Thymus (tissue), 11 donors: ENCODE data around the gene KLHL1. TPM values are rescaled to one million over a fixed set of nuclear protein-coding genes. Genes with fewer than 3 reads are reported as not detected.

Source experiments
- DNase-seq, 9 donors: peaks; one replicate each; pipeline ENCODE4 v3.0.0-alpha.2; 2013; ENCODE audit warnings: low spot score in 9 of 9, low read depth in 6 of 9, missing footprints in 1 of 9
- H3K27ac ChIP-seq, 2 donors: one replicate each; pipeline ENCODE4 v1.5.1; 2013; ENCODE audit warnings: control low read depth in 1 of 2, low read depth in 1 of 2, low read length in 1 of 2, mild to moderate bottlenecking in 1 of 2, moderate library complexity in 1 of 2
- H3K27me3 ChIP-seq, 2 donors: one replicate each; pipeline ENCODE4 v1.5.1; 2013; ENCODE audit warnings: low read length in 1 of 2; ENCODE audit not compliant: control insufficient read depth in 2 of 2, insufficient read depth in 1 of 2
- H3K36me3 ChIP-seq, 2 donors: one replicate each; pipeline ENCODE4 v1.5.1; 2013; ENCODE audit warnings: low read length in 1 of 2, mild to moderate bottlenecking in 1 of 2, moderate library complexity in 1 of 2; ENCODE audit not compliant: control insufficient read depth in 2 of 2, insufficient read depth in 2 of 2
- H3K4me1 ChIP-seq, 2 donors: one replicate each; pipeline ENCODE4 v1.5.1; 2013; ENCODE audit warnings: low read length in 2 of 2; ENCODE audit not compliant: control insufficient read depth in 2 of 2, insufficient read depth in 2 of 2
- H3K4me3 ChIP-seq, 2 donors: one replicate each; pipeline ENCODE4 v1.5.1; 2013; ENCODE audit warnings: low read length in 2 of 2, control low read depth in 1 of 2, mild to moderate bottlenecking in 1 of 2
- H3K9me3 ChIP-seq, 2 donors: one replicate each; pipeline ENCODE4 v1.5.1; 2013; ENCODE audit warnings: low read length in 1 of 2, mild to moderate bottlenecking in 1 of 2; ENCODE audit not compliant: control insufficient read depth in 2 of 2, insufficient read depth in 1 of 2
- WGBS: extraction: QIAGEN DNeasy Blood & Tissue Kit; methylation state at CpG from one replicate; pipeline ENCODE4 v1.1.7; 2013; 5-methylcytosine and 5-hydroxymethylcytosine counted together
- polyA plus RNA-seq: library from polyadenylated mRNA; stranded (reverse); fragments of 200-250 nt; gene quantifications from one replicate; pipeline ENCODE4 v1.2.3, GENCODE V29; 2013
- total RNA-seq: library from RNA; stranded (reverse); fragments of 120-200 nt; gene quantifications from one replicate; pipeline ENCODE4 v1.2.4, GENCODE V29; 2013
- donor health status: healthy.

KLHL1 gene
- total and polyA plus RNA-seq, 2 donors, result 0.05 TPM

DNA sequence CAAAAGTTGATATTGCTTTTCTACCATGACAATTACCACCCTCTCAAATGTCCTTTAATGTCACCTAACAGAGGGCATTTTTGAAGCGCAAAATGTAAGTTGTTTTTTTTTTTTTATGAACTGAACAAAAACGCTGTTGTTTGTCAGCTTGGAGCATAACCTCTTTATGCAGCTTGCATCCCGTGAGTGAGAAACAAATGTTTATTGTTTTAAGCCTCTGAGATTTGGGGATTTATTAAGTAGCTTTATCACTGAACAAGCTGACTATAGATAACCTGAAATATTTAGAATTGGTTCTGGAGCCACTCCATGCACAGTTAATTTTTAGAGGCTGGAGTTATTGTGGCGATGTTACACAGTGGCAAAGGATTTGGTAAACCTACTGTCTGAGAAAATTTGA, 80.7 kb downstream of the KLHL1 start:
- 71% methylated on average over 4 of the region's 4 CpGs for WGBS
- Histone ChIP-seq H3K36me3 (no peaks in the 10 kb centered on the region), H3K4me1 (no peaks in the 10 kb centered on the region), H3K27ac (no peak overlapping the region), H3K4me3 (no peak overlapping the region), H3K27me3 (no peaks in the 10 kb centered on the region), H3K9me3 (no peaks in the 10 kb centered on the region)
- no peak for DNase-seq

DNA sequence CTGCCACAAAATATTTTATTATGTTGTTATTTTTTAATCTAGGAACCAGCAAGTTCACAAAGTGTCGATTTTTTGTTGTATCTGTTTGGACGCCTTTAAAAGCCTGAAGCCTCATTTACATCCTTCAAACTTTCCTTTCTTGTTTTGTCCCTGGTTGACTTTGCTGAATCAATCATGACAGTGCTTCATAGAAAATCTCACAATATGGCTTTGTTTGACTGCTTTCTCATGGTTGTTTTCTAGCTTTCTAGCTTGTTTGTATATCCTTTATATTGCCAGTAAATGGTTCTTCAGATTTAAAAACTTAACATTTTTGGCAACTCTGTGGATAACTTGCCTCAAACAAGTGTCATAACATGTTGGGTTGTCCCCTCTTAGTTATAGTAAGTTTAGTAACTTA, 84.7 kb downstream of the KLHL1 start:
- Histone ChIP-seq H3K9me3 (no peaks in the 10 kb centered on the region), H3K27ac (no peak overlapping the region), H3K36me3 (no peaks in the 10 kb centered on the region), H3K27me3 (no peaks in the 10 kb centered on the region), H3K4me1 (no peaks in the 10 kb centered on the region), H3K4me3 (no peak overlapping the region)
- WGBS, result 96% methylated on average over 2 of the region's 2 CpGs
- DNase-seq, result no peak

GRCh38 chr13:70022646-70023045, 85.6 kb downstream of the KLHL1 start:
- no peaks in the 10 kb centered on the region for H3K9me3 ChIP-seq
- H3K4me1 ChIP-seq, result no peaks in the 10 kb centered on the region
- no peaks in the 10 kb centered on the region for H3K36me3 ChIP-seq
- no peak overlapping the region for H3K4me3 ChIP-seq
- 93% methylated on average over 3 of the region's 3 CpGs for WGBS
- H3K27ac ChIP-seq, result no peak overlapping the region
- DNase-seq, result no peak
- no peaks in the 10 kb centered on the region for H3K27me3 ChIP-seq

DNA sequence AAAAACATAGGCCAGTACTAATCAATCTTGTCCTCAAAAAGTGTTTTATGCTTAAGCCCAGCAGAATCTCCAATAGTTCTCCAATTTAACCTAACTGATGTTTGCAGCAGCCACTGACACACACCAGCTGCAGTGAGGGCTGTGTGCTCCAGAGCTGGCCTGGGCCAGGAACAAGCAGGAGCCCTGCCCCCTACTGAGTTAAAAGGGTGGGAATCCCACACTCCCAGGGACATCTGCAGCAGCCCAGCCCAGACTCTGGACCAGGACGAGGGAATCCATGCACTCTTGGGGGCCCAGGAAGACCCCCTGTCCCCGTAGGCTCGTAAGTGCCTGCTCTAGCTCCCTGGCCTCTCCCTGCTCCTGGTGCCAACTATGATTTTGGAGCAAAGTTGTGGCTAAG, 92.1 kb downstream of the KLHL1 start:
- H3K4me3 ChIP-seq, result no peak overlapping the region

GRCh38 chr13:70014337-70014736, 93.9 kb downstream of the KLHL1 start:
- peaks cover 6 to 15% of the 10 kb centered on the region in 2 donors for H3K9me3 ChIP-seq
- H3K4me3 ChIP-seq, result no peak overlapping the region
- H3K27ac ChIP-seq, result no peak overlapping the region
- no peak for DNase-seq
- no peaks in the 10 kb centered on the region for H3K4me1 ChIP-seq
- H3K27me3 ChIP-seq, result no peaks in the 10 kb centered on the region
- no peaks in the 10 kb centered on the region for H3K36me3 ChIP-seq

More for the DNA sequence above, 92.1 kb downstream of the KLHL1 start:
- H3K27me3 ChIP-seq, result no peaks in the 10 kb centered on the region
- WGBS, result 91% methylated on average over 3 of the region's 3 CpGs
- no peak overlapping the region for H3K27ac ChIP-seq
- H3K4me1 ChIP-seq, result no peaks in the 10 kb centered on the region
- H3K36me3 ChIP-seq, result no peaks in the 10 kb centered on the region
- no peak for DNase-seq
- peaks cover 6 to 15% of the 10 kb centered on the region in 2 donors for H3K9me3 ChIP-seq

GRCh38 chr13:69999875-70000274, 108.4 kb downstream of the KLHL1 start:
- DNase-seq, result no peak
- Histone ChIP-seq H3K27ac (no peak overlapping the region), H3K4me1 (no peaks in the 10 kb centered on the region), H3K9me3 (no peaks in the 10 kb centered on the region), H3K4me3 (no peak overlapping the region), H3K27me3 (no peaks in the 10 kb centered on the region), H3K36me3 (no peaks in the 10 kb centered on the region)
- WGBS, result 42% methylated on average over 2 of the region's 2 CpGs

GRCh38 chr13:69997061-69997460, 111.2 kb downstream of the KLHL1 start:
- DNase-seq, result no peak
- H3K4me3 ChIP-seq, result no peak overlapping the region
- WGBS, result 92% methylated on average over 4 of the region's 4 CpGs
- H3K27me3 ChIP-seq, result no peaks in the 10 kb centered on the region
- H3K4me1 ChIP-seq, result no peaks in the 10 kb centered on the region
- no peaks in the 10 kb centered on the region for H3K9me3 ChIP-seq
- no peak overlapping the region for H3K27ac ChIP-seq
- no peaks in the 10 kb centered on the region for H3K36me3 ChIP-seq

- Histone ChIP-seq H3K4me1 (no peaks in the 10 kb centered on the region), H3K4me3 (no peak overlapping the region), H3K36me3 (no peaks in the 10 kb centered on the region), H3K9me3 (no peaks in the 10 kb centered on the region), H3K27ac (no peak overlapping the region), H3K27me3 (no peaks in the 10 kb centered on the region)
- DNase-seq, result no peak
These were observed 127.5 kb downstream of the KLHL1 start for GRCh38 chr13:69980799-69981198.

DNA sequence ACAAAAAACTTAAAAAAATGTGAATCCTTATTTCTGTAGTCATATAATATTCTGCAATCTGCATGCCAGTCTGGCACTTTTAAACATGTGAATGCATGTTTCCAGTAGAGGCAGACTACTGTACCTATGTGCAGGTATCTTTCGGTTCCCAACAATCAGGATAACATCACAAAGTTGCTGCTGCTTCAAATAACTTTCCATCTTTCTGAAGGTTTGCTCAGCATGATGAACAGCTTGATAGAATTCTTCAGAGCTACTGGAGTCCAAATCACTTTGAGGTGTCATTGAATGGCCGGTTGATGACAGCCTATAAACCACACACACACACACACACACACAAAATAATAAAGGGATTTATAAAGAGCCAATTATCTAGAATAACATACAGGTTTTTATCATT, 132.8 kb downstream of the KLHL1 start:
- Histone ChIP-seq H3K4me1 (no peaks in the 10 kb centered on the region), H3K36me3 (no peaks in the 10 kb centered on the region), H3K27me3 (no peaks in the 10 kb centered on the region), H3K4me3 (no peak overlapping the region), H3K9me3 (no peaks in the 10 kb centered on the region), H3K27ac (no peak overlapping the region)
- no peak for DNase-seq
- WGBS, result 94% methylated on average over 2 of the region's 2 CpGs

GRCh38 chr13:69970520-69970919, 137.7 kb downstream of the KLHL1 start:
- Histone ChIP-seq H3K27me3 (no peaks in the 10 kb centered on the region), H3K27ac (no peak overlapping the region), H3K36me3 (no peaks in the 10 kb centered on the region), H3K4me3 (no peak overlapping the region), H3K4me1 (no peaks in the 10 kb centered on the region), H3K9me3 (no peaks in the 10 kb centered on the region)
- WGBS, result 12% methylated on average over 2 of the region's 2 CpGs
- DNase-seq, result no peak
